ENCODE results near the gene LBH. TPM values are rescaled to one million over a fixed set of nuclear protein-coding genes. Genes with fewer than 3 reads are reported as not detected.

Gene LBH
- total and polyA plus RNA-seq, 2 of the 13 experiments (the other 11 are each of a cell fraction or from before 2014, with no cell fraction given): 0.09 to 0.25 TPM

- TF ChIP-seq SALL2 (CRISPR knock-in tag; IDR thresholded peaks at IDR 0.05): no peak
- no peak for TF ChIP-seq RFX5 (IDR thresholded peaks at IDR 0.05; ENCODE audit: low read depth, low read length)
Measured at GRCh38 chr2:30233271-30234009, 2.1 kb downstream of the LBH start (continued).

- 2% methylated on average over 12 of the region's 12 CpGs for WGBS (ENCODE audit: low lambda C conversion rate)
- intact Hi-C loops (cut with micrococcal nuclease; ENCODE audit: unreplicated experiment): no loop called here
- H4K20me1 ChIP-seq (ENCODE audit: insufficient read depth, low read length): no peaks in the 10 kb centered on the region; the same call in 1 of the 2 replicates
- no peaks in the 10 kb centered on the region for H3K36me3 ChIP-seq (replicated peaks in 1 of 2; ENCODE audit: control insufficient read depth in 1 of 2, insufficient read depth in 2 of 2, low read length in 2 of 2)
- H3K27me3 ChIP-seq (ENCODE audit: control insufficient read depth in 1 of 2, insufficient read depth in 2 of 2, low read length in 2 of 2): peaks cover 26 to 83% of the 10 kb centered on the region in 2 experiments
- no peaks in the 10 kb centered on the region for H3K79me2 ChIP-seq (ENCODE audit: insufficient read depth, low read length)
- H3K4me1 ChIP-seq (ENCODE audit: insufficient read depth, low read length): no peaks in the 10 kb centered on the region
- H3K4me2 ChIP-seq (ENCODE audit: low read depth, low read length): no peak overlapping the region
- no peak for ATAC-seq
- no peak overlapping the region for H3K9ac ChIP-seq (ENCODE audit: insufficient read depth, low read depth, low read length)
- in situ Hi-C loops (cut with HindIII; ENCODE audit: extremely low pct_ligation_motif_present, low pct_unique_long_range_greater_than_20kb): no loop called here
- FAIRE-seq: no peak
- H3K4me3 ChIP-seq (replicated peaks in 1 of 3; ENCODE audit: insufficient read depth in 1 of 3, low read depth in 2 of 3, low read length in 3 of 3): no peak overlapping the region
- no TSS peak for BruUV-seq (replicated peaks)
- CTCF ChIA-PET (ENCODE audit: low intra/inter-chr PET ratio, low total read pairs): no interaction called here
- no peak overlapping the region for H3K27ac ChIP-seq (ENCODE audit: extremely low read length, insufficient read depth, low read length)
- DNase-seq (ENCODE audit: low spot score): peak; percentile 12
- POLR2A ChIA-PET: no interaction called here
- no peaks in the 10 kb centered on the region for H3K9me3 ChIP-seq (ENCODE audit: low read length)
- no peak overlapping the region for H2AFZ ChIP-seq (ENCODE audit: low read length)
- TF ChIP-seq ZNF629 (CRISPR knock-in tag; conservative IDR thresholded peaks at IDR 0.05) (peak; percentile 68), IKZF5 (CRISPR knock-in tag; IDR thresholded peaks at IDR 0.05) (no peak), SOX13 (IDR thresholded peaks at IDR 0.05) (no peak), SOX13 (CRISPR knock-in tag; conservative IDR thresholded peaks at IDR 0.05 in 1 of 2, IDR thresholded peaks at IDR 0.05 in 1 of 2) (no peak), NAIF1 (CRISPR knock-in tag; IDR thresholded peaks at IDR 0.05; ENCODE audit: borderline replicate concordance) (no peak)
Measured at GRCh38 chr2:30234180-30234971, 3.0 kb downstream of the LBH start.
